GM12801 (cell line): ENCODE data around the gene TRA2B.

Source experiments
- TF ChIP-seq, protein P1 (sequence below): IDR thresholded peaks from one replicate; pipeline ENCODE4 v1.5.1; 2011; ENCODE audit warnings: control low read depth; ENCODE audit not compliant: insufficient read length; ENCODE audit errors: extremely low read depth

Gene TRA2B

DNA sequence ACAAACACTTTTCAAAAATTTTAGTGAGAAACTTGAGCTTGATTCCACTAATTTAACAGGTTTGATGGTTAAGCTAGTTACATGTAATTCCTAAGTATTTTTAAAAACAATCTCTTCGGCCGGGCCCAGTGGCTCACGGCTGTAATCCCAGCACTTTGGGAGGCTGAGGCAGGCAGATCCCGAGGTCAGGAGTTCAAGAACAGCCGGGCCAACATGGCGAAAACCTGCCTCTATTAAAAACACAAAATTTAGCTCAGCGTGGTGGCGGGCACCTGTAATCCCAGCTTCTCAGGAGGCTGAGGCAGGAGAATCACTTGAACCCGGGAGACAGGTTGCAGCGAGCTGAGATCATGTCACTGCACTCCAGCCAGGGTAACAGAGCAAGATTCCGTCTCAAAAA, 25.3 kb downstream of the TRA2B start:
- TF ChIP-seq, protein P1, sequence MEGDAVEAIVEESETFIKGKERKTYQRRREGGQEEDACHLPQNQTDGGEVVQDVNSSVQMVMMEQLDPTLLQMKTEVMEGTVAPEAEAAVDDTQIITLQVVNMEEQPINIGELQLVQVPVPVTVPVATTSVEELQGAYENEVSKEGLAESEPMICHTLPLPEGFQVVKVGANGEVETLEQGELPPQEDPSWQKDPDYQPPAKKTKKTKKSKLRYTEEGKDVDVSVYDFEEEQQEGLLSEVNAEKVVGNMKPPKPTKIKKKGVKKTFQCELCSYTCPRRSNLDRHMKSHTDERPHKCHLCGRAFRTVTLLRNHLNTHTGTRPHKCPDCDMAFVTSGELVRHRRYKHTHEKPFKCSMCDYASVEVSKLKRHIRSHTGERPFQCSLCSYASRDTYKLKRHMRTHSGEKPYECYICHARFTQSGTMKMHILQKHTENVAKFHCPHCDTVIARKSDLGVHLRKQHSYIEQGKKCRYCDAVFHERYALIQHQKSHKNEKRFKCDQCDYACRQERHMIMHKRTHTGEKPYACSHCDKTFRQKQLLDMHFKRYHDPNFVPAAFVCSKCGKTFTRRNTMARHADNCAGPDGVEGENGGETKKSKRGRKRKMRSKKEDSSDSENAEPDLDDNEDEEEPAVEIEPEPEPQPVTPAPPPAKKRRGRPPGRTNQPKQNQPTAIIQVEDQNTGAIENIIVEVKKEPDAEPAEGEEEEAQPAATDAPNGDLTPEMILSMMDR: no peak

DNA sequence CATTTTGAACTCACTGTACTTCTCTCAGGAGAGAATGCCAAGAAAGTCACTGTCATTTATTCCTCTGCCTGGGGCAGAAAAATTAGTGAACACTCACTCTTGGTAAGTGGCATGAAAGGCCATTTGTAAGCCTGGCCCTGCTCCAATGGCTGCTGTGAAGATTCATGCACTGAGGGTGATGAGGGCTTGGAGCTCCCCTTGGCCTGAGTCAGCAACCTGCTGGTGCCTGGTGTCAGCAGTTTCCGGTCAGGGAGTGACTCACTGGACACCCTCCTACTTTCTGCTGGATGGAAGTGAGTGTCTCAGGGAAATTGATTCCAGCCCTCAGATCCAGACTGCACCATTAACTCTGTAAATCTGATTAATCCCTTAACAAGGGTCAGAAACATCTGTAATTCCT, 37.6 kb downstream of the TRA2B start:
- TF ChIP-seq, protein P1: no peak

DNA sequence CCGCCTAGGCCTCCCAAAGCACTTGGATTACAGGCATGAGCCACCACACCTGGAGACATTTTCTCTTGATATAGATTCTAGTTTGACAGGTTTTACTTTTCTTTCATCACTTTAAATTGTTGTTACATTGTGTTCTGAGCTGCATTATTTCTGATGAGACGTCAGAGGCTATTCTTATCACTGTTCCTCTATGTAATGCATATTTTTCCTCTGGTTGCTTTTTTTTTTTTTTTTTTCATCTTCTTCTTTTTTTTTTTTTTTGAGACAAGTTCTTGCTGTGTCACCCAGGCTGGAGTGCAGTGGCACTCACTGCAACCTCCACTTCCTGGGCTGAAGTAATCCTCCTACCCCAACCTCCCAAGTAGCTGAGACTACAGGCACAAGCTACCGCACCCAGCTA, 41.2 kb downstream of the TRA2B start:
- TF ChIP-seq, protein P1: no peak

DNA sequence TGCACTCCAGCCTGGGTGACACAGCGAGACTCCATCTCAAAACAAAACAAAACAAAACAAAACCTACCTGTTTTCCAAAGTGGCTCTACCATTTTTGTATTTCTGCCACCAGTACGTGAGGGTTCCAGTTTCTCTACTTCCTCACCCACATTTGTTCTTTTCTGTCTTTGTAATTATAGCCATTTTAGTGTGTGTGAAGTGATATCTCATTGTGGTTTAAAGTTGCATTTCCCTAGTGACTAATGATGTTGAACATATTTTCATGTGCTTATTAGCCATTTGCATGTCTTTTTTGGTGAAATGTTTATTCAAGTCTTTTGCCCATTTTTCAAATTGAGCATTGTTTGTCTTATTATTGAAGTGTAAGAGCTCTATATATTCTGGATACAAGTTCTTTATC, 50.7 kb downstream of the TRA2B start:
- TF ChIP-seq, protein P1: no peak

DNA sequence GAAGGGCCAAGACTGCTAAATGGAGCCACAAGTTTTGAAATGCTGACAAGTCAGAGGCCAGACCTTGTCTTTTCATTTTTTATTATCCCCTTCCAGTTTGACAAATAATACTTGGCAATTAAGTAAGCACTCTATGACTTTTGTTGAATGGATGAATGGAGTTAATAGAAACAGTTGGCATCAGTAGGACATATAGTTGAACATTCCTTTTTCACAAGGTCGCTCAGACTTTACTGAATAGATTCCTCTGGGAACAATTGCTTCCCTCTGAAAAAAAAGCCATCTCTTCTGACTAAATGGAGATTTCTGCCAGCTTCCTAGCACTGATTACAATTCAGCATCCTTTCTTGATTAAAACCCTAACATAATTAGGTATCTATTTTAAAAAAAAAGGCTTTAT, 53.2 kb downstream of the TRA2B start:
- TF ChIP-seq, protein P1: no peak

DNA sequence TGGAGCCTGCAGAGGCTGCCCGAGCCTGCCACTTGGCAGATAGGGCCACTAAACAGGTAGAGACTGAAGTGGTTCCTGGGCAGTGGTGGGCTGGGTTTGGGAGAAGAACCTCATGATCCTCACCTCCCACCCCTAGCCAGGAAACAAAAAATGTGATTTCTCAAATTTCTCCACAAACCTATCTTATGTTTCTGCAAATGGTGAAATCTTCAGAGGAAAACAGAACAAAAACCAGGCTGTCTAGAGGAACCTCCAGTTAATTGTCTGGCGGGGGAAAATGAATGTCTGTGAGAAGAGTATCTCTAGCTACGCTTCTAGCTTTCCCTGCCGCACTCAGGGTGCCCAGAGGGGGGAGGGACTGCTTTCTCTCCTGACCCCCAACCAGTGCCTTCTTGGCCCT, 55.9 kb downstream of the TRA2B start:
- TF ChIP-seq, protein P1: no peak

DNA sequence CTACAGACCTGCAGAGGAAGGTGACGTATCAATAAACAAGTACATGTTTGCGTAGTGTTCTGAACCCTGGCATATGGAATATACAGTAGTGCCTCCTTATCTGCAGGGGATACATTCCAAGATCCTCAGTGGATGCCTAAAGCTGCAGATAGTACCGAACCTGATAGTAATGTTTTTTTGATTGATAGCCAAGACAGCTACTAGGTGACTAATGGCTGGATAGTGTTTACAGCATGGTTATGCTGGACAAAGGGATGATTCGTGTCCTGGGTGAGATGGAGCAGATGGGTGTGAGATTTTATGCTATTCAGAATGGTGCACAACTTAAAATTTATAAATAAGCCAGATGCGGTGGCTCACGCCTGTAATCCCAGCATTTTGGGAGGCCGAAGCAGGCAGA, 57.2 kb downstream of the TRA2B start:
- TF ChIP-seq, protein P1: no peak

DNA sequence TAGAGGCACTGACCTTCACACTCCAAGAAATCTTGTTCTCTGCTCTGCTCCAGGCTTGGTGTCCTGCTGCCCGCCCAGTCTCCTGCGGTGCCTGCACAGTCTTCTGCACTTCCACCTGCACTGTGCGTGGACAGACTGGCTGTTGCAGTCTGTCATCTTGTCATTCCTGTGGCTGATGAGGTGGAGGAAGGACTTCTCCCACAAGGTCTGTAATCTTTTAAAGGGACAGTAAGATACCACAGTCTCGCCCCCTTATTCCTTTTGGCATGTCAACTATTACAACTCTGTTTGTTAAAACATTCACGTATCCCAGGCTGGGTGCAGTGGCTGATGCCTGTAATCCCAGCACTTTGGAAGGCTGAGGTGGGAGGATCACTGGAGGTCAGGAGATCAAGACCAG, 58.9 kb downstream of the TRA2B start:
- TF ChIP-seq, protein P1: no peak
